PC-9 (cell line): ENCODE results near the gene UBE3A. TPM values are rescaled to one million over a fixed set of nuclear protein-coding genes. Genes with fewer than 3 reads are reported as not detected.
"Not testable (repeated sequence)": the region's sequence is repeated elsewhere in the genome, so short reads cannot be mapped to it uniquely, and the experiment has no call there.

ENCODE experiments used
- BruUV-seq: library from RNA; stranded (reverse); fragments of 400-500 nt; replicated peaks from 2 replicates; lab custom pipeline; 2021; lab: Mats Ljungman, UMichigan
- CTCF ChIA-PET: fragments of 300-600 bp; sonication (Branson Sonifier 250); formaldehyde crosslinking; loops from one replicate; lab custom pipeline; 2022; ENCODE audit warnings: antibody characterized with exemption; lab: Charles Lee
- POLR2A ChIA-PET: fragments of 300-600 bp; sonication (Branson Sonifier 250); formaldehyde crosslinking; loops from one replicate; lab custom pipeline; 2022; ENCODE audit warnings: antibody characterized with exemption; ENCODE audit not compliant: unreplicated experiment; lab: Charles Lee
- DNase-seq, 2 experiments: peaks; one replicate each; pipeline versions ENCODE4 v3.0.0 to v3.0.0-alpha.2; 2015 to 2022; ENCODE audit warnings: mixed read lengths in 1 of 2
- H2AFZ ChIP-seq: fragments of 200-600 bp; sonication (generic); 2 replicates; pipeline ENCODE4 v1.8.1; 2017; ENCODE audit warnings: antibody characterized with exemption
- H3F3A ChIP-seq: fragments of 200-600 bp; sonication (generic); 2 replicates; pipeline ENCODE4 v1.8.1; 2017; ENCODE audit warnings: antibody characterized with exemption, mild to moderate bottlenecking, low read depth; ENCODE audit not compliant: insufficient read depth
- H3K27ac ChIP-seq: fragments of 200-600 bp; sonication (generic); 2 replicates; pipeline ENCODE4 v1.6.1; 2016; ENCODE audit warnings: mixed run types
- H3K27me3 ChIP-seq: fragments of 200-600 bp; sonication (generic); 2 replicates; pipeline ENCODE4 v1.6.1; 2016; ENCODE audit warnings: low read depth, mixed run types; ENCODE audit not compliant: insufficient read depth
- H3K36me3 ChIP-seq: fragments of 200-600 bp; sonication (generic); 2 replicates; pipeline ENCODE4 v1.6.1; 2016; ENCODE audit warnings: low read depth, mixed run types
- H3K4me1 ChIP-seq: fragments of 200-600 bp; sonication (generic); replicated peaks from 2 replicates; pipeline ENCODE4 v1.6.1; 2016; ENCODE audit warnings: mixed run types; ENCODE audit not compliant: insufficient read depth
- H3K4me2 ChIP-seq: fragments of 200-600 bp; sonication (generic); 2 replicates; pipeline ENCODE4 v1.6.1; 2017; ENCODE audit warnings: mixed run types
- H3K4me3 ChIP-seq: fragments of 200-600 bp; sonication (generic); 2 replicates; pipeline ENCODE4 v1.6.1; 2016; ENCODE audit warnings: mixed run types
- H3K79me2 ChIP-seq: fragments of 200-600 bp; sonication (generic); 2 replicates; pipeline ENCODE4 v1.6.1; 2017; ENCODE audit warnings: low read depth, mixed run types
- H3K9me2 ChIP-seq: fragments of 200-600 bp; sonication (generic); 2 replicates; pipeline ENCODE4 v1.8.1; 2017; ENCODE audit warnings: mild to moderate bottlenecking; ENCODE audit not compliant: insufficient read depth
- H3K9me3 ChIP-seq: fragments of 200-600 bp; sonication (generic); 2 replicates; pipeline ENCODE4 v1.8.1; 2016; ENCODE audit warnings: low read depth; ENCODE audit not compliant: insufficient read depth
- H4K20me1 ChIP-seq: fragments of 200-600 bp; sonication (generic); 2 replicates; pipeline ENCODE4 v1.8.1; 2017; ENCODE audit not compliant: insufficient read depth
- EZH2 ChIP-seq: fragments of 200-600 bp; sonication (generic); IDR thresholded peaks from 2 replicates; pipeline ENCODE4 v1.8.0; 2017; ENCODE audit warnings: antibody characterized with exemption, low read depth
- intact Hi-C: fragments of 100-400 bp; cut with micrococcal nuclease; formaldehyde crosslinking; loops from one replicate; pipeline ENCODE4 v1.10.0; 2022; ENCODE audit not compliant: unreplicated experiment
- total RNA-seq: library from RNA; stranded (reverse); gene quantifications from 2 replicates; pipeline ENCODE4 v1.2.3, GENCODE V29; 2021
- TF ChIP-seq, protein P1 (sequence below): fragments of 200-600 bp; sonication (generic); conservative IDR thresholded peaks from 2 replicates; pipeline ENCODE4 v1.6.1; 2017; ENCODE audit warnings: mixed run types, antibody characterized with exemption, mild to moderate bottlenecking, moderate library complexity

Gene UBE3A
- total RNA-seq, 1 experiment from 2014 or later: 65.2 TPM

DNA sequence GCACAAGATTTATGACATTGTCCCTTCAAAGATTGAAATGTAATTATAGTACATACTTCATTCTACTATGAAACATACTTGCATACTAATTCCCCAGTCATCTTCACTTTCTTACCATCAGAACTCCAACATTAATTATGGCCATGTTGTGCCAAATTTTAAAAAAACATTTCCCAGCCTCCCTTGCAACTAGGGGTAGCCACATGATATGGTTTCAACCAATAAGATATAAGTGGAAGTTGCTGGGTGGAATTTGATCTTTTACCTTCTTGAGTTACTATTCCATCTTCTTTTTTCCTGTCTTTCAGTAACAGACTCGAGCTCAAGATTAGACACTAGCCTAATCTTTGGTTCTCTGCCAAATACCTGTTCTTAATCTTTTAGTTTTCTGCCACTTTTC is 25.6 kb upstream of the UBE3A start:
- Histone ChIP-seq H3K79me2 (no peaks in the 10 kb centered on the region), H3K36me3 (no peaks in the 10 kb centered on the region), H3K4me1 (no peaks in the 10 kb centered on the region), H3K4me3 (no peak overlapping the region), H4K20me1 (no peaks in the 10 kb centered on the region), H3K27ac (no peak overlapping the region), H3F3A (no peaks in the 10 kb centered on the region), H2AFZ (no peak overlapping the region), H3K9me2 (no peaks in the 10 kb centered on the region), H3K4me2 (no peak overlapping the region), H3K27me3 (0 out of 2 replicates have a peak, but pooled peaks cover 4% of the 10 kb centered on the region), H3K9me3 (no peaks in the 10 kb centered on the region)
- BruUV-seq: no TSS peak
- no peak for DNase-seq
- no peak for TF ChIP-seq EZH2
- TF ChIP-seq, protein P1, sequence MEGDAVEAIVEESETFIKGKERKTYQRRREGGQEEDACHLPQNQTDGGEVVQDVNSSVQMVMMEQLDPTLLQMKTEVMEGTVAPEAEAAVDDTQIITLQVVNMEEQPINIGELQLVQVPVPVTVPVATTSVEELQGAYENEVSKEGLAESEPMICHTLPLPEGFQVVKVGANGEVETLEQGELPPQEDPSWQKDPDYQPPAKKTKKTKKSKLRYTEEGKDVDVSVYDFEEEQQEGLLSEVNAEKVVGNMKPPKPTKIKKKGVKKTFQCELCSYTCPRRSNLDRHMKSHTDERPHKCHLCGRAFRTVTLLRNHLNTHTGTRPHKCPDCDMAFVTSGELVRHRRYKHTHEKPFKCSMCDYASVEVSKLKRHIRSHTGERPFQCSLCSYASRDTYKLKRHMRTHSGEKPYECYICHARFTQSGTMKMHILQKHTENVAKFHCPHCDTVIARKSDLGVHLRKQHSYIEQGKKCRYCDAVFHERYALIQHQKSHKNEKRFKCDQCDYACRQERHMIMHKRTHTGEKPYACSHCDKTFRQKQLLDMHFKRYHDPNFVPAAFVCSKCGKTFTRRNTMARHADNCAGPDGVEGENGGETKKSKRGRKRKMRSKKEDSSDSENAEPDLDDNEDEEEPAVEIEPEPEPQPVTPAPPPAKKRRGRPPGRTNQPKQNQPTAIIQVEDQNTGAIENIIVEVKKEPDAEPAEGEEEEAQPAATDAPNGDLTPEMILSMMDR: no peak
- ChIA-PET POLR2A (no interaction called here), CTCF (no interaction called here)
- intact Hi-C loops: no loop called here

DNA sequence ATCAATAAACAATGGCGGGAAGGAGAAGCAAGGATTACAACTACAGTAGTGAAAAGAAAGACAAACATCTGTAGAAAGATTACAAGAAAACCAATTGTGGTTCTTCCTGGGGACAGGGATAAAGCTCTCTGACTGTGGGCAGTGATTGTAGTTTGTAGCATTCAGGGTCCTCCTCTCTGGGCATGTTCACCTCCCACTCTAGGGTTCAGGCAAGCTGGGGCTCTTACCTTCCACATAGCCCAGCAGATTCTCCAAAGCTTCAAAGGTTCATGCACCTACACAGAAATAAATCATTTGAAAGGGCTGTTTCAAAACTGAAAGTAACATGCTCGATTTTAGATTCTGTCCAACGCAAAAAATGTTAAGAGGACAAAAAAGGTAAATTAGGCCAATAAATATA is 17.4 kb upstream of the UBE3A start:
- no peak overlapping the region for H3K27ac ChIP-seq
- no peaks in the 10 kb centered on the region for H3K9me3 ChIP-seq
- no peaks in the 10 kb centered on the region for H3K27me3 ChIP-seq
- no peak for DNase-seq
- H3K4me3 ChIP-seq: no peak overlapping the region
- no peak for TF ChIP-seq EZH2
- no peaks in the 10 kb centered on the region for H3F3A ChIP-seq
- H3K9me2 ChIP-seq: no peaks in the 10 kb centered on the region
- H3K4me2 ChIP-seq: peak overlapping the region; percentile 26; the same call in 1 of the 2 replicates
- no peaks in the 10 kb centered on the region for H3K79me2 ChIP-seq
- H3K4me1 ChIP-seq: no peaks in the 10 kb centered on the region
- ChIA-PET CTCF (no interaction called here), POLR2A (no interaction called here)
- intact Hi-C loops: no loop called here
- no peak overlapping the region for H2AFZ ChIP-seq
- no TSS peak for BruUV-seq
- H3K36me3 ChIP-seq: no peaks in the 10 kb centered on the region
- H4K20me1 ChIP-seq: no peaks in the 10 kb centered on the region

DNA sequence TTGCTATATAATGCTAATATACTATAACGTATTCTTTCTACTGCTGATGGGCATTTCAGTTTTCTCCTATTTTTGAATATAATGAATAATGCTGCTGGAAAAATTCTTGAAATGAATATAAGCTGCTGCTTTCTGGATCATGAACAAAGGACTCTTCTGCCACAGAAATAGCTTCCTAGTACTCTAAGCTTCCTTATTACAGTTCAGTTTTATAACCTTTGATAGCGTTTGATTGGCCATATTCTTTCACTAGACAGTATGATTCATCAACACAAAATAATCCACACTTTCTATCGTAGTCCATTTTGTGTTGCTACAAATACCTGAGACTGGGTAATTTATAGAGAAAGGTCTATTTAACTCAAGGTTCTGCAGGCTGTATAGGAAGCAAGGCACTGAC is 16.4 kb upstream of the UBE3A start:
- Histone ChIP-seq H3K9me2 (no peaks in the 10 kb centered on the region), H3K4me3 (no peak overlapping the region), H3K4me1 (no peaks in the 10 kb centered on the region), H3K79me2 (no peaks in the 10 kb centered on the region), H3K9me3 (no peaks in the 10 kb centered on the region), H3K27ac (no peak overlapping the region), H3K36me3 (no peaks in the 10 kb centered on the region), H2AFZ (no peak overlapping the region), H3F3A (no peaks in the 10 kb centered on the region), H4K20me1 (no peaks in the 10 kb centered on the region), H3K4me2 (no peak overlapping the region), H3K27me3 (no peaks in the 10 kb centered on the region)
- intact Hi-C loops: no loop called here
- no peak for DNase-seq
- no TSS peak for BruUV-seq
- POLR2A ChIA-PET: no interaction called here
- CTCF ChIA-PET: no interaction called here
- no peak for TF ChIP-seq EZH2
- TF ChIP-seq, protein P1: no peak

DNA sequence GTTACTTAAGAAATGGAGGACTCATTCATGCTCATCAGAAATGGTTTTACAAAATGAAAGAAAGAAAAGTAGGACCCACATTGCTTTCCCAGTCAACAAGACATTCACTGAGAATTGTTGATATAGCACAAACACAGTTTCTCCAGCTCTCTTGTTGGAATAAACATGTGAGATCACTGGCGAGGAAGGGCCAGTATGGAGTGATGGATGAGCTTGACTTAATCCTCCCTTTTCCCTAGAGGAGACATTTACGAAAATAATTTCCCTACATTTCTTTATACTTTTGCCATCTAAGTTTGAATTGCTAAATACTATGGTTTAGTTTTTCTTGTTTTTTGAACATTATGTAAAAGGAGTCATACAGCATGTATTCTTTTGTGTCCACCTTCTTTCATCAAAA is 15.9 kb upstream of the UBE3A start:
- Histone ChIP-seq H3K27ac (no peak overlapping the region), H3K9me2 (no peaks in the 10 kb centered on the region), H3K4me2 (no peak overlapping the region), H3K4me3 (no peak overlapping the region), H3K79me2 (no peaks in the 10 kb centered on the region), H2AFZ (no peak overlapping the region), H3F3A (no peaks in the 10 kb centered on the region), H3K36me3 (no peaks in the 10 kb centered on the region), H3K4me1 (no peaks in the 10 kb centered on the region), H4K20me1 (no peaks in the 10 kb centered on the region), H3K9me3 (no peaks in the 10 kb centered on the region), H3K27me3 (no peaks in the 10 kb centered on the region)
- no peak for DNase-seq
- ChIA-PET POLR2A (no interaction called here), CTCF (no interaction called here)
- intact Hi-C loops: no loop called here
- no peak for TF ChIP-seq EZH2
- TF ChIP-seq, protein P1: no peak
- no TSS peak for BruUV-seq

DNA sequence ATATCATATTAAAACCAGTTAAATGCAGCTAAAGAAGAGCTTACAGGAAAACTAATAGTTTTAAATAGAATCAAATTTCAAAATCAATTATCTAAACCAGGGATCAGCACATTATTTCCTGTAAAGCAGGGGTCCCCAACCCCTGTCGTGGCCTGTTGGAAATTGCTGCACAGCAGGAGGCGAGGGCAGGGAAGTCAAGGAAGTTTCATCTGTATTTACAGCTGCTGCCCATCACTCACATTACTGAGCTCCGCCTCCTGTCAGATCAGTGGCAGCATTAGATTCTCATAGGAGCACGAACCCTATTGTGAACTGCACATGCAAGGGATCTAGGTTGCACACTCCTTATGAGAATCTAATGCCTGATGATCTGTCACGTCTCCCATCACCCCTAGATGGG is 14.4 kb upstream of the UBE3A start:
- CTCF ChIA-PET, H3K4me1 ChIP-seq, H3K27ac ChIP-seq, intact Hi-C loops, H3F3A ChIP-seq, POLR2A ChIA-PET, H3K79me2 ChIP-seq, H3K4me3 ChIP-seq, H4K20me1 ChIP-seq, H3K9me3 ChIP-seq, H3K36me3 ChIP-seq, H2AFZ ChIP-seq, H3K9me2 ChIP-seq, H3K4me2 ChIP-seq, H3K27me3 ChIP-seq, DNase-seq, BruUV-seq: not testable (repeated sequence)
